Measurements from ENCODE around the gene INHBB. TPM values are rescaled to one million over a fixed set of nuclear protein-coding genes. Genes with fewer than 3 reads are reported as not detected.

The INHBB gene
- polyA plus RNA-seq, 3 donors, result 0.08 TPM; not detected in 2

GRCh38 chr2:120371969-120372625 is 26.2 kb downstream of the INHBB start:
- Histone ChIP-seq H3K4me1 (ENCODE audit: control insufficient read depth in 1 of 2, insufficient read depth in 2 of 2, low read length in 2 of 2) (no peaks in the 10 kb centered on the region), H3K4me3 (replicated peaks in 1 of 3; ENCODE audit: low read depth in 2 of 3, low read length in 3 of 3) (no peak overlapping the region), H3K9me3 (replicated peaks in 1 of 2; ENCODE audit: control insufficient read depth in 1 of 2, insufficient read depth in 1 of 2, low read length in 2 of 2) (no peaks in the 10 kb centered on the region), H3K27ac (ENCODE audit: low read depth in 1 of 2, low read length in 2 of 2) (no peak overlapping the region), H3K9ac (ENCODE audit: insufficient read depth, low read length, poor library complexity, severe bottlenecking) (no peak overlapping the region), H4K20me1 (ENCODE audit: insufficient read depth, low read length) (no peaks in the 10 kb centered on the region), H3K79me2 (ENCODE audit: insufficient read depth, low read length) (no peaks in the 10 kb centered on the region), H3K36me3 (replicated peaks in 1 of 2; ENCODE audit: control insufficient read depth in 1 of 2, insufficient read depth in 2 of 2, low read length in 2 of 2) (no peaks in the 10 kb centered on the region), H2AFZ (ENCODE audit: insufficient read depth, low read depth, low read length, poor library complexity, severe bottlenecking) (no peak overlapping the region), H3K4me2 (replicated peaks; ENCODE audit: extremely low read depth, low read length, poor library complexity, severe bottlenecking) (no peak overlapping the region), H3K27me3 (ENCODE audit: control insufficient read depth in 2 of 2, insufficient read depth in 2 of 2, low read length in 2 of 2) (no peaks in the 10 kb centered on the region)
- no peak overlapping the region for H3K4me3 Mint-ChIP-seq
- H3K4me1 Mint-ChIP-seq, result no peaks in the 10 kb centered on the region
- H3K36me3 Mint-ChIP-seq, result no peaks in the 10 kb centered on the region
- H3K9me3 Mint-ChIP-seq, result peaks cover 0 to 2% (median 0%) of the 10 kb centered on the region in 7 donors
- peaks cover 0 to 8% (median 0%) of the 10 kb centered on the region in 3 donors for H3K27me3 Mint-ChIP-seq (ENCODE audit: low read depth in 3 of 3)
- no peak for DNase-seq
- WGBS (ENCODE audit: insufficient coverage), result 92% methylated on average over 10 of the region's 16 CpGs
- no peak for TF ChIP-seq CTCF (IDR thresholded peaks at IDR 0.05)
- peak overlapping the region in 1 of 7 donors; percentile 23 for H3K27ac Mint-ChIP-seq
- intact Hi-C loops (cut with micrococcal nuclease), result no loop called here

GRCh38 chr2:120372816-120373215 is 26.9 kb downstream of the INHBB start:
- H3K27me3 Mint-ChIP-seq (ENCODE audit: low read depth in 3 of 3), result peaks cover 0 to 8% (median 3%) of the 10 kb centered on the region in 3 donors
- WGBS (ENCODE audit: insufficient coverage), result 100% methylated on average over 3 of the region's 4 CpGs
- Histone ChIP-seq H3K36me3 (replicated peaks in 1 of 2; ENCODE audit: control insufficient read depth in 1 of 2, insufficient read depth in 2 of 2, low read length in 2 of 2) (no peaks in the 10 kb centered on the region), H3K27me3 (ENCODE audit: control insufficient read depth in 2 of 2, insufficient read depth in 2 of 2, low read length in 2 of 2) (no peaks in the 10 kb centered on the region), H2AFZ (ENCODE audit: insufficient read depth, low read depth, low read length, poor library complexity, severe bottlenecking) (no peak overlapping the region), H3K9ac (ENCODE audit: insufficient read depth, low read length, poor library complexity, severe bottlenecking) (no peak overlapping the region), H3K4me1 (ENCODE audit: control insufficient read depth in 1 of 2, insufficient read depth in 2 of 2, low read length in 2 of 2) (no peaks in the 10 kb centered on the region), H3K4me3 (replicated peaks in 1 of 3; ENCODE audit: low read depth in 2 of 3, low read length in 3 of 3) (no peak overlapping the region), H3K9me3 (replicated peaks in 1 of 2; ENCODE audit: control insufficient read depth in 1 of 2, insufficient read depth in 1 of 2, low read length in 2 of 2) (no peaks in the 10 kb centered on the region), H3K4me2 (replicated peaks; ENCODE audit: extremely low read depth, low read length, poor library complexity, severe bottlenecking) (no peak overlapping the region), H3K27ac (ENCODE audit: low read depth in 1 of 2, low read length in 2 of 2) (no peak overlapping the region), H3K79me2 (ENCODE audit: insufficient read depth, low read length) (no peaks in the 10 kb centered on the region), H4K20me1 (ENCODE audit: insufficient read depth, low read length) (no peaks in the 10 kb centered on the region)
- no peak overlapping the region for H3K4me3 Mint-ChIP-seq
- DNase-seq, result no peak
- intact Hi-C loops (cut with micrococcal nuclease), result no loop called here
- H3K36me3 Mint-ChIP-seq, result no peaks in the 10 kb centered on the region
- peaks cover 0 to 2% (median 0%) of the 10 kb centered on the region in 7 donors for H3K9me3 Mint-ChIP-seq
- TF ChIP-seq CTCF (IDR thresholded peaks at IDR 0.05), result no peak
- no peaks in the 10 kb centered on the region for H3K4me1 Mint-ChIP-seq
- no peak overlapping the region for H3K27ac Mint-ChIP-seq

Data from CD14-positive monocyte (primary cell).